C4-2B (cell line): Measurements from ENCODE around the gene SLC24A4.

Experiments used
- H3K27ac ChIP-seq: fragments of 450-650 bp; 2 replicates; pipeline ENCODE4 v1.5.1; 2017
- CTCF ChIP-seq: fragments of 450-650 bp; conservative IDR thresholded peaks from 2 replicates; pipeline ENCODE4 v1.5.1; 2017; ENCODE audit warnings: mild to moderate bottlenecking
- ZFX ChIP-seq: fragments of 450-650 bp; IDR thresholded peaks from 2 replicates; pipeline ENCODE4 v1.6.1; 2017

Gene SLC24A4

GRCh38 chr14:92462568-92462967 is 139.6 kb downstream of the SLC24A4 start:
- no peak for TF ChIP-seq CTCF
- no peak overlapping the region for H3K27ac ChIP-seq

- H3K27ac ChIP-seq = no peak overlapping the region
- TF ChIP-seq CTCF (no peak), ZFX (no peak)
These were observed 140.2 kb downstream of the SLC24A4 start for GRCh38 chr14:92463141-92463540.

- TF ChIP-seq CTCF (no peak), ZFX (no peak)
- H3K27ac ChIP-seq = no peak overlapping the region
These were observed 141.2 kb downstream of the SLC24A4 start for GRCh38 chr14:92464156-92464555.

GRCh38 chr14:92464716-92465115 is 141.8 kb downstream of the SLC24A4 start:
- H3K27ac ChIP-seq = no peak overlapping the region
- no peak for TF ChIP-seq ZFX
- TF ChIP-seq CTCF = no peak

GRCh38 chr14:92465353-92466055 is 142.5 kb downstream of the SLC24A4 start:
- TF ChIP-seq CTCF (no peak), ZFX (no peak)
- H3K27ac ChIP-seq = no peak overlapping the region

- no peak for TF ChIP-seq CTCF
- no peak for TF ChIP-seq ZFX
- H3K27ac ChIP-seq = no peak overlapping the region
These were observed 143.1 kb downstream of the SLC24A4 start for GRCh38 chr14:92466059-92466458.

GRCh38 chr14:92469515-92469914 is 146.6 kb downstream of the SLC24A4 start:
- TF ChIP-seq CTCF (no peak), ZFX (no peak)
- no peak overlapping the region for H3K27ac ChIP-seq
